PC-3 (cell line): ENCODE data around the gene ACER1. TPM values are rescaled to one million over a fixed set of nuclear protein-coding genes. Genes with fewer than 3 reads are reported as not detected.
A peak's percentile ranks its signal among the peaks of the same experiment; 100 is the strongest.

Experiments used
- ATAC-seq: fragments of 200-7000 bp; cut with Tn5 transposase; 2 replicates; pipeline ENCODE4 v1.9.1; 2020; ENCODE audit warnings: mild to moderate bottlenecking, moderate library complexity
- BruUV-seq: library from RNA; stranded (reverse); fragments of 400-500 nt; replicated peaks from 2 replicates; lab custom pipeline; 2021; lab: Mats Ljungman, UMichigan
- CTCF ChIA-PET: fragments of 300-600 bp; sonication (Branson Sonifier 250); formaldehyde crosslinking; loops from one replicate; lab custom pipeline; 2022; ENCODE audit warnings: antibody characterized with exemption; lab: Charles Lee
- POLR2A ChIA-PET: fragments of 300-600 bp; sonication (Branson Sonifier 250); formaldehyde crosslinking; loops from one replicate; lab custom pipeline; 2022; ENCODE audit warnings: antibody characterized with exemption; ENCODE audit not compliant: unreplicated experiment; lab: Charles Lee
- DNase-seq: peaks from one replicate; pipeline ENCODE4 v3.0.0-alpha.2; 2015
- H2AFZ ChIP-seq: fragments of 300-600 bp; sonication (generic); 2 replicates; pipeline ENCODE4 v1.6.0; 2016; ENCODE audit warnings: antibody characterized with exemption, low read length
- H3F3A ChIP-seq: fragments of 300-600 bp; sonication (generic); one replicate; pipeline ENCODE4 v1.6.0; 2017; ENCODE audit warnings: antibody characterized with exemption, low read length, control low read depth, mild to moderate bottlenecking; ENCODE audit not compliant: unreplicated experiment
- H3K27ac ChIP-seq: fragments of 300-600 bp; sonication (generic); 2 replicates; pipeline ENCODE4 v1.5.1; 2016; ENCODE audit warnings: mild to moderate bottlenecking, low read length
- H3K27me3 ChIP-seq: fragments of 300-600 bp; sonication (generic); 2 replicates; pipeline ENCODE4 v1.6.1; 2016; ENCODE audit warnings: low read length, mixed read lengths
- H3K36me3 ChIP-seq: fragments of 300-600 bp; sonication (generic); 2 replicates; pipeline ENCODE4 v1.6.1; 2016; ENCODE audit warnings: low read depth, mixed run types, low read length, mixed read lengths
- H3K4me1 ChIP-seq: fragments of 300-600 bp; sonication (generic); 2 replicates; pipeline ENCODE4 v1.5.1; 2016; ENCODE audit warnings: low read length; ENCODE audit not compliant: insufficient read depth
- H3K4me2 ChIP-seq: fragments of 300-600 bp; sonication (generic); 2 replicates; pipeline ENCODE4 v1.6.0; 2016; ENCODE audit warnings: low read length
- H3K4me3 ChIP-seq: fragments of 300-600 bp; sonication (generic); 2 replicates; pipeline ENCODE4 v1.5.1; 2016; ENCODE audit warnings: mild to moderate bottlenecking, low read length, mixed read lengths
- H3K79me2 ChIP-seq: fragments of 300-600 bp; sonication (generic); 2 replicates; pipeline ENCODE4 v1.6.1; 2017; ENCODE audit warnings: low read length, mixed read lengths
- H3K9ac ChIP-seq: fragments of 300-600 bp; sonication (generic); 2 replicates; pipeline ENCODE4 v1.6.0; 2016; ENCODE audit warnings: mild to moderate bottlenecking, low read length
- H3K9me2 ChIP-seq: fragments of 300-600 bp; sonication (generic); replicated peaks from 2 replicates; pipeline ENCODE4 v1.6.1; 2016; ENCODE audit warnings: mixed run types, low read length, mixed read lengths
- H3K9me3 ChIP-seq: fragments of 300-600 bp; sonication (generic); 2 replicates; pipeline ENCODE4 v1.6.1; 2016; ENCODE audit warnings: low read length, mixed read lengths
- H4K20me1 ChIP-seq: fragments of 300-600 bp; sonication (generic); 2 replicates; pipeline ENCODE4 v1.6.1; 2016; ENCODE audit warnings: low read length, mixed read lengths
- CTCF ChIP-seq: fragments of 300-600 bp; sonication (generic); conservative IDR thresholded peaks from 2 replicates; pipeline ENCODE4 v1.5.1; 2017; ENCODE audit warnings: antibody characterized with exemption, low read depth, mild to moderate bottlenecking, low read length
- EZH2 ChIP-seq: fragments of 300-600 bp; sonication (generic); IDR thresholded peaks from one replicate; pipeline ENCODE4 v1.6.1; 2017; ENCODE audit warnings: antibody characterized with exemption, mild to moderate bottlenecking, low read length; ENCODE audit not compliant: unreplicated experiment
- EZH2phosphoT487 ChIP-seq: fragments of 300-600 bp; sonication (generic); IDR thresholded peaks from 2 replicates; pipeline ENCODE4 v1.6.1; 2018; ENCODE audit warnings: mild to moderate bottlenecking, antibody characterized with exemption, low read length, borderline replicate concordance
- intact Hi-C: fragments of 100-400 bp; cut with micrococcal nuclease; formaldehyde crosslinking; loops from 2 replicates; pipeline ENCODE4 v1.9.0; 2023
- total RNA-seq: library from RNA; depleted of rRNA; stranded (reverse); fragments of >200 nt; gene quantifications from 2 replicates; pipeline ENCODE4 v1.2.3, GENCODE V29; 2014

The ACER1 gene
- total RNA-seq, 1 experiment from 2014 or later: not detected

GRCh38 chr19:6373096-6373812 is 39.8 kb upstream of the ACER1 start:
- CTCF ChIA-PET: interaction anchor here (0.6 to 1.1 kb wide), 3 partner anchors 12 to 490 kb away, joined by 6 to 8 read pairs (median 6); partner anchors contain the start of gene CLPP
- H2AFZ ChIP-seq: peak overlapping the region; percentile 92
- no TSS peak for BruUV-seq
- H3K36me3 ChIP-seq: peaks cover 10% of the 10 kb centered on the region; the same call in 1 of the 2 replicates
- ATAC-seq (peak; percentile 73), DNase-seq (peak; percentile 98)
- H3K4me2 ChIP-seq: peak overlapping the region; percentile 83
- peak overlapping the region; percentile 64 for H3K27ac ChIP-seq
- peak overlapping the region; percentile 79 for H3K4me3 ChIP-seq
- POLR2A ChIA-PET: interaction anchor here (0.5 to 1.0 kb wide), 4 partner anchors 52 to 751 kb away, joined by 3 to 10 read pairs (median 6); partner anchors contain the start of genes KHSRP and SAFB2
- H3K79me2 ChIP-seq: no peaks in the 10 kb centered on the region
- peaks cover 9% of the 10 kb centered on the region for H3K4me1 ChIP-seq
- H3K9me3 ChIP-seq: no peaks in the 10 kb centered on the region
- H3K9me2 ChIP-seq: no peaks in the 10 kb centered on the region
- H3K27me3 ChIP-seq: no peaks in the 10 kb centered on the region
- TF ChIP-seq EZH2phosphoT487 (no peak), CTCF (no peak), EZH2 (no peak)
- intact Hi-C loops: loop anchor here (2.0 kb wide), 1 partner anchor 88 kb away; no protein-coding TSS in a partner anchor
- H3F3A ChIP-seq: no peaks in the 10 kb centered on the region
- H4K20me1 ChIP-seq: no peaks in the 10 kb centered on the region
- H3K9ac ChIP-seq: peak overlapping the region; percentile 70

- Histone ChIP-seq H3F3A (no peaks in the 10 kb centered on the region), H3K4me3 (peak within 1 kb of the TSS; percentile 79), H3K36me3 (peaks cover 10% of the 10 kb centered on the region; the same call in 1 of the 2 replicates), H3K9me3 (no peaks in the 10 kb centered on the region), H3K27ac (peak within 1 kb of the TSS; percentile 64), H3K4me1 (peaks cover 9% of the 10 kb centered on the region), H4K20me1 (no peaks in the 10 kb centered on the region), H3K27me3 (no peaks in the 10 kb centered on the region), H3K9ac (peak within 1 kb of the TSS; percentile 70), H3K79me2 (no peaks in the 10 kb centered on the region), H3K9me2 (no peaks in the 10 kb centered on the region), H3K4me2 (peak within 1 kb of the TSS; percentile 83), H2AFZ (peak within 1 kb of the TSS; percentile 92)
- no TSS peak for BruUV-seq
- peak; percentile 100 for DNase-seq
- intact Hi-C loops: loop anchor here (1.0 to 2.0 kb wide), 3 partner anchors 21 to 88 kb away; partner anchors contain the start of gene GTF2F1
- TF ChIP-seq EZH2phosphoT487 (no peak), CTCF (no peak), EZH2 (no peak)
- CTCF ChIA-PET: interaction anchor here (0.5 to 1.1 kb wide), 4 partner anchors 11 to 491 kb away, joined by 4 to 8 read pairs (median 6); partner anchors contain the start of gene CLPP
- ATAC-seq: peak; percentile 87
- POLR2A ChIA-PET: interaction anchor here (0.5 to 1.0 kb wide), 5 partner anchors 52 to 750 kb away, joined by 3 to 10 read pairs (median 4); partner anchors contain the start of genes KHSRP and SAFB2
Observed at GRCh38 chr19:6372594-6373095, 39.2 kb upstream of the ACER1 start, which contains the start of gene ALKBH7. ALKBH7 (plus strand) TSS chr19:6372794; CDS start chr19:6372821, 27 bp downstream.
